Gastrocnemius medialis (tissue), 4 donors: ENCODE data around the gene FYCO1. TPM values are rescaled to one million over a fixed set of nuclear protein-coding genes. Genes with fewer than 3 reads are reported as not detected.
A peak's percentile ranks its signal among the peaks of the same experiment; 100 is the strongest.

Experiments used
- ATAC-seq, 2 donors: fragments of 150-250 bp; one replicate each; pipeline ENCODE4 v1.9.1; 2016
- DNase-seq, 2 donors: peaks; one replicate each; pipeline ENCODE4 v3.0.0-alpha.2; 2019
- H3K27ac ChIP-seq, 4 donors: fragments of 200-600 bp; sonication (generic); 1 replicate in 1 of 4; 2 replicates in 3 of 4; pipeline ENCODE4 v1.5.1; 2016 to 2018; ENCODE audit warnings: mild to moderate bottlenecking in 2 of 4, moderate library complexity in 1 of 4
- H3K27me3 ChIP-seq, 3 donors: fragments of 200-600 bp; sonication (generic) in 2 of 3; 1 replicate in 1 of 3; 2 replicates in 2 of 3; pipeline versions ENCODE4 v1.5.1 to v1.6.0; 2016 to 2019; ENCODE audit warnings: mild to moderate bottlenecking in 1 of 3, moderate library complexity in 1 of 3
- H3K36me3 ChIP-seq, 2 donors: fragments of 200-600 bp; sonication (generic) in 1 of 2; one replicate each; pipeline ENCODE4 v1.5.1; 2017 to 2018
- H3K4me1 ChIP-seq, 2 donors: fragments of 200-600 bp; sonication (generic) in 1 of 2; one replicate each; pipeline ENCODE4 v1.5.1; 2016 to 2017; ENCODE audit warnings: mild to moderate bottlenecking in 2 of 2
- H3K4me3 ChIP-seq, 4 donors: fragments of 200-600 bp; sonication (generic) in 3 of 4; 1 replicate in 1 of 4; 2 replicates in 3 of 4; pipeline ENCODE4 v1.5.1; 2016 to 2019; ENCODE audit warnings: mild to moderate bottlenecking in 2 of 4
- H3K9me3 ChIP-seq, 3 donors: fragments of 200-600 bp; sonication (generic) in 2 of 3; 1 replicate in 1 of 3; 2 replicates in 2 of 3; pipeline ENCODE4 v1.5.1; 2016 to 2019
- CTCF ChIP-seq, 5 experiments: fragments of 450-650 bp in 3 of 5; fragments of 200-600 bp in 2 of 5; sonication (generic) in 2 of 5; IDR thresholded peaks in 4 of 5; conservative IDR thresholded peaks in 1 of 5; 1 replicate in 4 of 5; 2 replicates in 1 of 5; pipeline ENCODE4 v1.5.1; 2016 to 2019; ENCODE audit warnings: antibody characterized with exemption in 5 of 5, mild to moderate bottlenecking in 3 of 5, moderate library complexity in 3 of 5
- POLR2A ChIP-seq, 2 donors: fragments of 450-650 bp; IDR thresholded peaks; one replicate each; pipeline ENCODE4 v1.6.1; 2017; ENCODE audit warnings: antibody characterized with exemption in 2 of 2, mild to moderate bottlenecking in 2 of 2, moderate library complexity in 2 of 2
- in situ Hi-C, 4 donors: fragments of 200-750 bp; cut with MboI; loops; one replicate each; pipeline versions ENCODE4 v1.15.0 to v1.8.0; 2017; ENCODE audit warnings: low sequenced_read_pairs in 4 of 4
- intact Hi-C: fragments of 100-400 bp; cut with DNase I; formaldehyde crosslinking; loops from one replicate; pipeline ENCODE4 v1.15.1; 2023; ENCODE audit warnings: low total_unique reads
- total RNA-seq, 4 donors: library from RNA; depleted of rRNA; stranded (reverse); fragments of >200 nt; gene quantifications; one replicate each; pipeline versions ENCODE4 v1.1.0 to v1.2.3, GENCODE V29; 2016

The FYCO1 gene
- total RNA-seq, 4 donors from 2014 or later = 47.4 to 99.8 (median 84.2) TPM

DNA sequence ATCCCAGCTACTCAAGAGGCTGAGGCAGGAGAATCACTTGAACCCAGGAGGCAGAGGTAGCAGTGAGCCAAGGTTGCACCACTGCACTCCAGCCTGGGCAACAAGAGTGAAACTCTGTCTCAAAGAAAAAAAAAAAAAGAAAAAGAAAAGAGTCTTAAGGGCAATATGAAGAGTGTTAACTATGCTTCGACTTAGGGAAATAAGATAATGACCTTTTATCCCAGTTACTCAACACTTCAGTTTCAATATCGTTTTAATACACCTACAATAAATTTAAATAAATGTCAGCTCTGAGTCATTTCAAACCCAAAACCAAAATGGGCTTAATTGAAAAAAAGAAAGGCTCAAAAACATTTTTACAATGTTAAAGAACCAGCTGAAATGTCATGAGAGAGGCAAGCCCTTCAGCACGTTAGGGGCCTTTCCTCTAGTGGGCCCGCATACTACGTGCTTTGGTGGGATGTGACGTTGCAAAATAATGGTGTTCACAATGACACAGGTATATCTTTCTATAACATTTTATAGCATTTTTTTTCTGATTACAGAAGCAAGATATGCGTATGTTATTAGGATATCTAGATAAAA lies 15.3 kb downstream of the FYCO1 start:
- H3K9me3 ChIP-seq = no peaks in the 10 kb centered on the region
- H3K4me3 ChIP-seq = no peak overlapping the region
- in situ Hi-C loops (no loop called here), intact Hi-C loops (loop anchor here (10.0 kb wide), 1 partner anchor 584 kb away; the partner anchor contains the start of gene LRRC2)
- peak overlapping the region; percentile 97 to 100 (median 100) for H3K27ac ChIP-seq
- H3K4me1 ChIP-seq = peaks cover 90 to 94% of the 10 kb centered on the region in 2 donors
- H3K27me3 ChIP-seq = no peaks in the 10 kb centered on the region
- DNase-seq = no peak
- ATAC-seq = no peak
- peaks cover 0 to 49% of the 10 kb centered on the region in 2 donors for H3K36me3 ChIP-seq
- TF ChIP-seq POLR2A (IDR thresholded peaks at IDR 0.05) (no peak), CTCF (IDR thresholded peaks at IDR 0.05 in 4 of 5, conservative IDR thresholded peaks at IDR 0.05 in 1 of 5) (no peak)

DNA sequence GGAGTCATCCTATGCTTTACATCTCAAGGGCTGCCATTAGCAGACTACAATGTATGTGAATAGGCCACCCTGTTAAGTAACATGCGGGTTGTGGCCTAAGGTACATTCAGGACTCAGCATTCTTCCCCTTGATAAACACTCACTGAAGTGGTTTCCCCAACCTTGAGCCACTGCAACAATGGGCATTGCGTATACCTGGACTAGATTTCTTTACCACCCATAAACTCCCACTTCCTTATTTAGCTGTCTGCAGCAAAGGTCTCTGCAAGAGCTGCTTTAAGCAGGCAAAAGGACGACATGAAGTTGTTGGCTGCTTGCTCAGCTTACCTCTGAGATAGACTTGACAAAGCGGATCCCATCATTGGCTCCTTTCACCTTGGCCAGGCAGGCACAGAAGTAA lies 16.2 kb downstream of the FYCO1 start:
- Histone ChIP-seq H3K4me1 (peaks cover 88 to 94% of the 10 kb centered on the region in 2 donors), H3K9me3 (no peaks in the 10 kb centered on the region)
- DNase-seq = no peak

DNA sequence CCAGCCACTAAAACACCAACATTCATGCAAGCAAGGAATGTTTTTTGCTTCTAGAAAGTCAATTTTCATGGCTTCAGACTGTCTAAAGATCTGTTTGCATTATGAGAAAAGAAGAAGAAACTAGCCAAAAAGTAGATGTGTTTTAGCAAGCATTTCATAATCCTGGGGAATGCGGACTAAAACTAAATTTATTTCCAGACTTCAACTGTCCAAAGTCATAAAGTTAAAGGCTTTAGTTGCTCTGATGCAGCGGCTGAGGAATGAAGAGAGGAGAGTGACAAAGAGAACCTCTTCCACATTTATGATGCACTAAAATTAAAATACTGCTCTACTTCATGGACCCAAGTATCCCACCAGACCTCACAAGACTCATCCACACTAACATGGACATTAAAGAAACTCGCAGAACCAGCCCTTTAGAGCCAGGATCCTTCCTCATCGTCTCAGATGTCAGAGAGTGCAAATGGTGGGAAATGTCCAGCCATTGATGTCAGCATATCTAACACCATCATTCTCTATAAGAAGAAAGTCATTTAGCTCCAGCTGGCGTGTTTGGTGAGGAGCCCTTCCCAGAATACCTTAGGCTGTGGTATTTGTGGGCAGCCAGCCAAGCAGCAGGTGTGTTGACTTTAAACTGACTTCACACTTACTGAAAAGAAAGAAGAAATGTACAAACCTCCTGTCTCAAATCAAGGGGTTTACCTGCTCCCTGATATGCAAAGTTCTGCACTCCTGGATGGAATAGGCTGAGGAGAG lies 17.4 kb downstream of the FYCO1 start:
- Histone ChIP-seq H3K4me1 (peaks cover 76 to 94% of the 10 kb centered on the region in 2 donors), H3K4me3 (no peak overlapping the region), H3K9me3 (no peaks in the 10 kb centered on the region), H3K27ac (peak overlapping the region; percentile 68 to 100 (median 98)), H3K27me3 (no peaks in the 10 kb centered on the region), H3K36me3 (peaks cover 0 to 68% of the 10 kb centered on the region in 2 donors)
- ATAC-seq (no peak), DNase-seq (no peak)
- TF ChIP-seq POLR2A (IDR thresholded peaks at IDR 0.05) (no peak), CTCF (IDR thresholded peaks at IDR 0.05 in 4 of 5, conservative IDR thresholded peaks at IDR 0.05 in 1 of 5) (no peak)
- intact Hi-C loops (no loop called here), in situ Hi-C loops (no loop called here)

More for the DNA sequence above, 16.2 kb downstream of the FYCO1 start:
- no peaks in the 10 kb centered on the region for H3K27me3 ChIP-seq
- TF ChIP-seq POLR2A (IDR thresholded peaks at IDR 0.05) (no peak), CTCF (IDR thresholded peaks at IDR 0.05 in 4 of 5, conservative IDR thresholded peaks at IDR 0.05 in 1 of 5) (no peak)
- intact Hi-C loops = no loop called here
- in situ Hi-C loops = no loop called here
- no peak for ATAC-seq
- peaks cover 0 to 58% of the 10 kb centered on the region in 2 donors for H3K36me3 ChIP-seq
- H3K27ac ChIP-seq = peak overlapping the region; percentile 97 to 100 (median 100)
- no peak overlapping the region for H3K4me3 ChIP-seq

- no peak overlapping the region for H3K4me3 ChIP-seq
- in situ Hi-C loops = no loop called here
- peaks cover 66 to 94% of the 10 kb centered on the region in 2 donors for H3K4me1 ChIP-seq
- no peaks in the 10 kb centered on the region for H3K27me3 ChIP-seq
- ATAC-seq (peak; percentile 40 to 63), DNase-seq (peak in 1 of 2 donors; percentile 63)
- H3K27ac ChIP-seq = peak overlapping the region; percentile 75 to 100 (median 98)
- peaks cover 0 to 52% of the 10 kb centered on the region in 2 donors for H3K36me3 ChIP-seq
- TF ChIP-seq CTCF (IDR thresholded peaks at IDR 0.05 in 4 of 5, conservative IDR thresholded peaks at IDR 0.05 in 1 of 5) (no peak), POLR2A (IDR thresholded peaks at IDR 0.05) (no peak)
- H3K9me3 ChIP-seq = no peaks in the 10 kb centered on the region
- intact Hi-C loops = no loop called here
These were observed 19.2 kb downstream of the FYCO1 start for GRCh38 chr3:45976191-45977091.
